CD4-positive, alpha-beta T cell (primary cell): ENCODE data around the gene LAPTM5. TPM values are rescaled to one million over a fixed set of nuclear protein-coding genes. Genes with fewer than 3 reads are reported as not detected.

Experiments used
- ATAC-seq: fragments of 200-7000 bp; cut with Tn5 transposase; one replicate; pipeline ENCODE4 v1.10.0; 2022; ENCODE audit warnings: mild to moderate bottlenecking; ENCODE audit not compliant: poor library complexity
- CTCF ChIA-PET: fragments of 350-600 bp; sonication (Branson Sonifier 250); formaldehyde crosslinking; loops from one replicate; lab custom pipeline; 2021; ENCODE audit warnings: antibody characterized with exemption, inconsistent platforms; lab: Charles Lee
- POLR2A ChIA-PET: fragments of 350-600 bp; sonication (Branson Sonifier 250); formaldehyde crosslinking; loops from one replicate; lab custom pipeline; 2021; ENCODE audit warnings: antibody characterized with exemption, inconsistent platforms; lab: Charles Lee
- DNase-seq, 14 experiments: peaks; one replicate each; pipeline ENCODE4 v3.0.0-alpha.2; 2013 to 2020; ENCODE audit warnings: mixed read lengths in 2 of 14
- H3K27ac ChIP-seq, 2 donors: one replicate each; pipeline versions ENCODE4 v1.5.1 to v1.7.0; 2013; ENCODE audit warnings: low read length in 2 of 2, low read depth in 1 of 2, mild to moderate bottlenecking in 1 of 2
- H3K27me3 ChIP-seq, 2 experiments: 1 replicate in 1 of 2; 2 replicates in 1 of 2; pipeline versions ENCODE4 v1.6.1 to v1.7.0; 2013; ENCODE audit warnings: low read length in 2 of 2, control low read depth in 1 of 2, mild to moderate bottlenecking in 1 of 2, moderate library complexity in 1 of 2; ENCODE audit not compliant: insufficient read depth in 2 of 2, control insufficient read depth in 1 of 2
- H3K36me3 ChIP-seq: one replicate; pipeline ENCODE4 v1.6.1; 2013; ENCODE audit warnings: low read length, control low read depth; ENCODE audit not compliant: insufficient read depth
- H3K4me1 ChIP-seq: one replicate; pipeline ENCODE4 v1.6.1; 2013; ENCODE audit warnings: low read length, control low read depth; ENCODE audit not compliant: insufficient read depth
- H3K4me3 ChIP-seq: one replicate; pipeline ENCODE4 v1.5.1; 2013; ENCODE audit warnings: mild to moderate bottlenecking, low read length, moderate library complexity
- H3K9me3 ChIP-seq, 2 experiments: 1 replicate in 1 of 2; 2 replicates in 1 of 2; pipeline versions ENCODE4 v1.6.1 to v1.7.0; 2013; ENCODE audit warnings: low read length in 2 of 2, mild to moderate bottlenecking in 2 of 2, control low read depth in 1 of 2, moderate library complexity in 1 of 2; ENCODE audit not compliant: control insufficient read depth in 1 of 2, insufficient read depth in 1 of 2
- H3K27ac Mint-ChIP-seq: one replicate; pipeline ENCODE4 v1.8.0; 2020; ENCODE audit warnings: mixed read lengths
- H3K27me3 Mint-ChIP-seq: one replicate; pipeline ENCODE4 v1.8.0; 2021; ENCODE audit warnings: mixed read lengths
- H3K36me3 Mint-ChIP-seq: one replicate; pipeline ENCODE4 v1.8.0; 2021; ENCODE audit warnings: low read depth, mixed read lengths
- H3K4me1 Mint-ChIP-seq: one replicate; pipeline ENCODE4 v1.8.0; 2021; ENCODE audit warnings: low read depth, mixed read lengths
- H3K4me3 Mint-ChIP-seq: one replicate; pipeline ENCODE4 v1.8.0; 2020; ENCODE audit warnings: mild to moderate bottlenecking, mixed read lengths
- H3K9me3 Mint-ChIP-seq: one replicate; pipeline ENCODE4 v1.8.0; 2020; ENCODE audit warnings: mixed read lengths
- CTCF ChIP-seq: fragments of 200-600 bp; IDR thresholded peaks from one replicate; pipeline ENCODE4 v1.8.0; 2022; ENCODE audit warnings: antibody characterized with exemption, mild to moderate bottlenecking
- intact Hi-C, 2 experiments: fragments of 100-400 bp; cut with DNase I in 1 of 2; cut with micrococcal nuclease in 1 of 2; formaldehyde crosslinking; loops; one replicate each; pipeline versions ENCODE4 v1.15.1 to v1.9.0; 2023 to 2025; cut with DNase I, micrococcal nuclease
- total RNA-seq, 174 experiments: library from RNA in 2 of 174; stranded (reverse) in 2 of 174; gene quantifications; one replicate each; pipeline ENCODE4 v1.2.3 and lab custom pipeline; 2021 to 2026

LAPTM5 gene
- total RNA-seq, 2 experiments from 2014 or later = 625 to 642 TPM

- peaks cover 0 to 6% of the 10 kb centered on the region in 2 experiments for H3K27me3 ChIP-seq
- CTCF ChIA-PET = no interaction called here
- H3K4me3 Mint-ChIP-seq = no peak overlapping the region
- no peaks in the 10 kb centered on the region for H3K4me1 Mint-ChIP-seq
- no peaks in the 10 kb centered on the region for H3K36me3 Mint-ChIP-seq
- no peak for TF ChIP-seq CTCF
- ATAC-seq = no peak
- no peak overlapping the region for H3K27ac ChIP-seq
- no peak for DNase-seq
- POLR2A ChIA-PET = no interaction called here
- H3K4me1 ChIP-seq = no peaks in the 10 kb centered on the region
- H3K9me3 ChIP-seq = no peaks in the 10 kb centered on the region
- intact Hi-C loops = loop anchor here in 1 of 2 experiments (10.0 kb wide), 1 partner anchor 318 kb away; no protein-coding TSS in a partner anchor
- no peak overlapping the region for H3K4me3 ChIP-seq
- no peaks in the 10 kb centered on the region for H3K36me3 ChIP-seq
- H3K27me3 Mint-ChIP-seq = peaks cover 6% of the 10 kb centered on the region
- no peak overlapping the region for H3K27ac Mint-ChIP-seq
- H3K9me3 Mint-ChIP-seq = no peaks in the 10 kb centered on the region
Measured at GRCh38 chr1:30702823-30703222, 54.8 kb downstream of the LAPTM5 start.

- no peak overlapping the region for H3K27ac Mint-ChIP-seq
Measured at GRCh38 chr1:30701258-30701633, 56.3 kb downstream of the LAPTM5 start.

GRCh38 chr1:30700528-30701257, 56.9 kb downstream of the LAPTM5 start:
- H3K4me1 ChIP-seq = no peaks in the 10 kb centered on the region
- Mint-ChIP-seq H3K27ac (no peak overlapping the region), H3K4me1 (no peaks in the 10 kb centered on the region), H3K27me3 (peaks cover 2% of the 10 kb centered on the region), H3K36me3 (no peaks in the 10 kb centered on the region), H3K9me3 (no peaks in the 10 kb centered on the region), H3K4me3 (no peak overlapping the region)
- intact Hi-C loops = loop anchor here in 1 of 2 experiments (10.0 kb wide), 1 partner anchor 316 kb away; no protein-coding TSS in a partner anchor
- no peaks in the 10 kb centered on the region for H3K36me3 ChIP-seq
- no peaks in the 10 kb centered on the region for H3K9me3 ChIP-seq
- ATAC-seq = no peak
- no peak for TF ChIP-seq CTCF
- H3K4me3 ChIP-seq = no peak overlapping the region
- H3K27ac ChIP-seq = no peak overlapping the region
- H3K27me3 ChIP-seq = peaks cover 0 to 2% of the 10 kb centered on the region in 2 experiments
- ChIA-PET CTCF (no interaction called here), POLR2A (no interaction called here)
- no peak for DNase-seq

More at GRCh38 chr1:30701258-30701633, 56.3 kb downstream of the LAPTM5 start:
- DNase-seq (no peak), ATAC-seq (no peak)
- Histone ChIP-seq H3K27me3 (peaks cover 0 to 2% of the 10 kb centered on the region in 2 experiments), H3K27ac (no peak overlapping the region), H3K4me1 (no peaks in the 10 kb centered on the region), H3K9me3 (no peaks in the 10 kb centered on the region), H3K4me3 (no peak overlapping the region), H3K36me3 (no peaks in the 10 kb centered on the region)
- no peaks in the 10 kb centered on the region for H3K36me3 Mint-ChIP-seq
- no peak overlapping the region for H3K4me3 Mint-ChIP-seq
- intact Hi-C loops = loop anchor here in 1 of 2 experiments (10.0 kb wide), 1 partner anchor 316 kb away; no protein-coding TSS in a partner anchor
- H3K9me3 Mint-ChIP-seq = no peaks in the 10 kb centered on the region
- ChIA-PET POLR2A (no interaction called here), CTCF (no interaction called here)
- no peak for TF ChIP-seq CTCF
- H3K27me3 Mint-ChIP-seq = peaks cover 6% of the 10 kb centered on the region
- no peaks in the 10 kb centered on the region for H3K4me1 Mint-ChIP-seq
